GM18505 (cell line): ENCODE measurements around the gene GAB3.

Experiments used
- ATAC-seq: cut with Tn5 transposase; IDR thresholded peaks from one replicate; pipeline ENCODE4 v1.9.1; 2021; ENCODE audit not compliant: unreplicated experiment
- POLR2A ChIP-seq: IDR thresholded peaks from 4 replicates; pipeline ENCODE4 v1.6.1; 2011; ENCODE audit warnings: borderline replicate concordance; ENCODE audit not compliant: insufficient read depth, insufficient read length; ENCODE audit errors: extremely low read depth

GAB3 gene

GRCh38 chrX:154776753-154777152 is 25.9 kb upstream of the GAB3 start:
- no peak for TF ChIP-seq POLR2A
- ATAC-seq: no peak

DNA sequence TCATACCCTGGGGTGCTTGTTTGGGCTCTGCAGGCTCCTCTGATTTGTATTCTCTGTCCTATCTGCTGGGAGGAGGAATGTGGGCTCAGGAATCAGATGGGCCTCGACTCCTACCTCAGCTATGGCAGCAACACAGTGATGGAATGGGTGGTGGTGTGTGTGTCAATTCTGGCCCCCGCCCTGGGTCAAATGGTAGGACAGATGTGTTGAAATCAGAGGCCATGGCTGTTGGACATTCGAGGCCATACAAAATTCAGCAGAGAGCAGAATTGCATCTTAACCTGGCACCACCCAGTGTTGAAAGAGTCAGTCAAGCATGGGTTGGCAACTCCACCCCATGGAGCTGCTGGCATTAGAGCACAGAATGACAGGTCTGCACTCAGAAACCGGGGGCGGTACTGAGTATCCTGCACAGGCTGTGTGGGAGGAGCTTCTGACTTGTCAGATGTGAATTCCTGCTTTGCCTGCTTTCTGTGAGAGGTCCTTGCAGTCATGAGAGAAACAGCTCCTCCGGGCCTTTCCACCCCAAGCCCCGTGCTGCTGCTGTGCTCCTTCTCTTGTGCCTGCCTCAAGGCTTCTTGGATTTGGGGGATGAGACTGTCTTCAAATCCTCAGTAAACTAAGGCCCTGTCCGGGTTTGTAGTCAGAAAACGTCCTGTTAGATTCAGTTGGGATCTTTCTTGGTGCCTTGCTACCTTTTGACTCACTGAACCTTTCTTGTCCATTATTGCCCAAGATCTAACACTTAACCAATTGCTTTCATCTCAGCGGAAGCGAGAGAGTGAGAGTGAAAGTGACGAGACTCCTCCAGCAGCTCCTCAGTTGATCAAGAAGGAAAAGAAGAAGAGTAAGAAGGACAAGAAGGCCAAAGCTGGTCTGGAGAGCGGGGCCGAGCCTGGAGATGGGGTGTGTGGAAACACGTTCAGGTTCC is 24.8 kb upstream of the GAB3 start:
- no peak for TF ChIP-seq POLR2A
- ATAC-seq: no peak

DNA sequence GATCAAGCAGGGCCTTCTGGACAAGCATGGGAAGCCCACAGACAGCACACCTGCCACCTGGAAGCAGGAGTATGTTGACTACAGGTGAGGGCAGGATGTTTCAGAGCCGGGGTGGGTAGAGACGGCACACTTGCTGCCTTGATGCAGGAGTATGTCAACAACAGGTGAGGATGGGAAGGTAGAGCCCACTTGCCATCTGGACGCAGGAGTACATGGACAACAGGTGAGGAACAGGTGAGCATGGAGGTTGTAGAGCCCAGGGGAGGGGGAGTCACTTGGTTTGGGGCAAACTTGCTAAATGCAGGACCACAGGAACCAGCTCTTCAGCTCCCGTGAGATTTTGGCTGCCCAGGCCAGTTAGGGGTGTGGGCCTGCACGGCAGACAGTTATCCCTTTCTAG is 23.7 kb upstream of the GAB3 start:
- no peak for ATAC-seq
- no peak for TF ChIP-seq POLR2A

- peak; percentile 92 for ATAC-seq
- TF ChIP-seq POLR2A: peak; percentile 64
These were observed 11.8 kb upstream of the GAB3 start, which contains the start of gene DKC1 for GRCh38 chrX:154762537-154763296. Gene DKC1 (plus strand): TSS chrX:154762864. CDS start chrX:154762966, 102 bp downstream.

- ATAC-seq: no peak
These were observed 11.2 kb upstream of the GAB3 start for GRCh38 chrX:154761977-154762536.

DNA sequence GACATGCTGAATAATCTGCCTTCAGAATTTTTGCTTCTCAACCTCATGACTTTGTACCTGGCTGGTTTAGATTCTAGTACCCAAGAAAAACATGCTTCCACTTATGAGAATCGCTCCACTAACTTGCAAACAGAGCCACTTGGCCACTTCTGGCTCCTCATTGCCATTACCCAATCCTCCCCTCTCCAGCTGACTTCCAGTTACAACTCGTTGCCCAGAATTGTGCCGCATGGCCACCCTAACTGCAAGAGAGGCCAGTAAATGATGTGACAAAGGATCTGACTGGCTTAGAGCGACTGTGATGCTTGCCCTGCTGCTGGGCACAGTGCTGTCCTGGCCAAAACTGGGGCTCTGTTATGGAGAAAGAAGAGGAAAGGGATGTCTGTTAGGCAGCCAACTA is 7.8 kb upstream of the GAB3 start:
- ATAC-seq: no peak
- no peak for TF ChIP-seq POLR2A

More at GRCh38 chrX:154761977-154762536, 11.2 kb upstream of the GAB3 start:
- no peak for TF ChIP-seq POLR2A

GRCh38 chrX:154751669-154752271 is 893 bp upstream of the GAB3 start:
- TF ChIP-seq POLR2A: no peak
- no peak for ATAC-seq

- no peak for TF ChIP-seq POLR2A
- ATAC-seq: no peak
These were observed 359 bp upstream of the GAB3 start for GRCh38 chrX:154751203-154751668.

- no peak for ATAC-seq
- no peak for TF ChIP-seq POLR2A
These were observed 1.0 kb downstream of the GAB3 start for GRCh38 chrX:154749856-154750255.

DNA sequence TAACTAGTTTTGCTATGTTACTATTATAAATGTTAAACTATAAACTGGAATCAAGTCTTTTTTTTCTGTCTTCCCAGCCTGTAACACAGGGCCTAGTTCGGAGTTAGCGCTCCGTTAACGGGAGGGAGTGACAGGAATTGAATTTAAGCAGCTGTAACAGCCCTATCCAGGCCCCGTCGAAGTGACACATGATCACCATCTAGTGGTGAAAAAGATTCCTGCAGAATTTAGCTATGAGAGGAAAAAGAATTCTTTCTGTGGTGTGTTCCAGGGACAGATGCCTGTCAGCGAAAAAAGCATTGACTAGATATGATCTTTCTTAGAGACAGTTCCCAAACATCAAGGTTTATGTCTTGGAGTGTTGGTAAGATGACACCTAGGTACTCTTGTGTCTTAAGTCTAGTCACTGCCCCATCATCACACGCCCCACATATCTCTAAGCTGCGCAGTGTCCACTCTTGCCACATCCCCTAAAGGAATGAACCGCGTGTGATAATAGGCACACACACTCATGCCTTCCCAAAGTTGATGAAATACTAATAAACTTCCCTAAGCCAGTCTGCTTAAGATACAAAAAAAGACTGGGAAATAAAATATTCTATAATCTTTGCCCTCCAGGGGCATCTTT is 2.1 kb downstream of the GAB3 start:
- no peak for TF ChIP-seq POLR2A

DNA sequence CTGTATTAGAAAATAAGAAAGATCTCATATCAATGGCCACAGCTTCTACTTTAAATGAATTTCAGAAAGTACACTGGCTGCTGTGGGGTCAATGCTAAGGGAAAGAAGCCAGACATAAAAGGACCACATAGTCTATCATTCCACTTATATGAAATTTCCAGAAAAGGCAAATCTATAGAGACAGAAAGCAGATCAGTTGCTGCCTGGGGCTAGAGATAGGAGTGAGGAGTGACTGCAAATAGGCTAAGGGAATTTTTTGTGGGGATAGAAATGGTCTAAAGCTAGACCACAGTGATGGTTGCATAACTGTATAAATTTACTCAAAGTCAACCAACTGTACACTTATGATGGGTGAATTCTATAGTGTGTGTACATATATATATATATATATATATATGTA is 8.3 kb downstream of the GAB3 start:
- no peak for TF ChIP-seq POLR2A
- no peak for ATAC-seq

More for the DNA sequence above, 2.1 kb downstream of the GAB3 start:
- ATAC-seq: no peak

- no peak for TF ChIP-seq POLR2A
- no peak for ATAC-seq
These were observed 10.9 kb downstream of the GAB3 start for GRCh38 chrX:154739952-154740465.
